ENCODE measurements around the gene SORBS1. TPM values are rescaled to one million over a fixed set of nuclear protein-coding genes. Genes with fewer than 3 reads are reported as not detected.

Gene SORBS1
- total RNA-seq, 1 experiment from 2014 or later, result 4.1 TPM

- POLR2A ChIA-PET (ENCODE audit: unreplicated experiment), result no interaction called here
These were observed 10.2 kb upstream of the SORBS1 start for GRCh38 chr10:95571390-95571789.

GRCh38 chr10:95569368-95569767, 8.2 kb upstream of the SORBS1 start:
- H3K27me3 ChIP-seq (ENCODE audit: low read length), result peaks cover 4% of the 10 kb centered on the region; the same call in 1 of the 2 replicates
- H4K20me1 ChIP-seq (ENCODE audit: low read length), result no peaks in the 10 kb centered on the region
- no peak overlapping the region for H3K4me3 ChIP-seq (ENCODE audit: low read length)
- no peak overlapping the region for H3K4me2 ChIP-seq (ENCODE audit: low read length)
- no peaks in the 10 kb centered on the region for H3K4me1 ChIP-seq (ENCODE audit: insufficient read depth, low read length)
- intact Hi-C loops (cut with micrococcal nuclease), result no loop called here
- BruUV-seq (replicated peaks), result no TSS peak
- H2AFZ ChIP-seq (ENCODE audit: low read length), result no peak overlapping the region
- H3K9me3 ChIP-seq (ENCODE audit: low read length), result no peaks in the 10 kb centered on the region
- no peak overlapping the region for H3K27ac ChIP-seq (ENCODE audit: low read length)
- no peaks in the 10 kb centered on the region for H3F3A ChIP-seq (ENCODE audit: low read length, unreplicated experiment)
- ChIA-PET CTCF (no interaction called here), POLR2A (ENCODE audit: unreplicated experiment) (no interaction called here)
- no peak for TF ChIP-seq CTCF (conservative IDR thresholded peaks at IDR 0.05; ENCODE audit: low read depth, low read length)
- no peak for TF ChIP-seq EZH2phosphoT487 (IDR thresholded peaks at IDR 0.05; ENCODE audit: borderline replicate concordance, low read length)
- no peak for TF ChIP-seq EZH2 (IDR thresholded peaks at IDR 0.05; ENCODE audit: low read length, unreplicated experiment)
- ATAC-seq, result no peak
- H3K9ac ChIP-seq (ENCODE audit: low read length), result no peak overlapping the region
- no peaks in the 10 kb centered on the region for H3K36me3 ChIP-seq (ENCODE audit: low read depth, low read length)
- H3K79me2 ChIP-seq (ENCODE audit: low read length), result no peaks in the 10 kb centered on the region
- H3K9me2 ChIP-seq (replicated peaks; ENCODE audit: low read length), result no peaks in the 10 kb centered on the region
- no peak for DNase-seq

More at GRCh38 chr10:95571390-95571789, 10.2 kb upstream of the SORBS1 start:
- no peak overlapping the region for H2AFZ ChIP-seq (ENCODE audit: low read length)
- DNase-seq (no peak), ATAC-seq (no peak)
- no peak overlapping the region for H3K4me3 ChIP-seq (ENCODE audit: low read length)
- H3K36me3 ChIP-seq (ENCODE audit: low read depth, low read length), result no peaks in the 10 kb centered on the region
- no peaks in the 10 kb centered on the region for H3K4me1 ChIP-seq (ENCODE audit: insufficient read depth, low read length)
- no peaks in the 10 kb centered on the region for H3K79me2 ChIP-seq (ENCODE audit: low read length)
- no peaks in the 10 kb centered on the region for H3K9me2 ChIP-seq (replicated peaks; ENCODE audit: low read length)
- H3K27ac ChIP-seq (ENCODE audit: low read length), result no peak overlapping the region
- no peak overlapping the region for H3K9ac ChIP-seq (ENCODE audit: low read length)
- no peaks in the 10 kb centered on the region for H3F3A ChIP-seq (ENCODE audit: low read length, unreplicated experiment)
- no peaks in the 10 kb centered on the region for H4K20me1 ChIP-seq (ENCODE audit: low read length)
- H3K9me3 ChIP-seq (ENCODE audit: low read length), result no peaks in the 10 kb centered on the region
- H3K27me3 ChIP-seq (ENCODE audit: low read length), result peaks cover 4% of the 10 kb centered on the region; the same call in 1 of the 2 replicates
- BruUV-seq (replicated peaks), result no TSS peak
- H3K4me2 ChIP-seq (ENCODE audit: low read length), result no peak overlapping the region
- TF ChIP-seq EZH2 (IDR thresholded peaks at IDR 0.05; ENCODE audit: low read length, unreplicated experiment), result no peak
- TF ChIP-seq EZH2phosphoT487 (IDR thresholded peaks at IDR 0.05; ENCODE audit: borderline replicate concordance, low read length), result no peak
- no peak for TF ChIP-seq CTCF (conservative IDR thresholded peaks at IDR 0.05; ENCODE audit: low read depth, low read length)
- CTCF ChIA-PET, result no interaction called here
- intact Hi-C loops (cut with micrococcal nuclease), result no loop called here

- Histone ChIP-seq H3K9me2 (replicated peaks; ENCODE audit: low read length) (no peaks in the 10 kb centered on the region), H3K36me3 (ENCODE audit: low read depth, low read length) (no peaks in the 10 kb centered on the region), H3K79me2 (ENCODE audit: low read length) (no peaks in the 10 kb centered on the region), H4K20me1 (ENCODE audit: low read length) (no peaks in the 10 kb centered on the region), H2AFZ (ENCODE audit: low read length) (no peak overlapping the region), H3K4me3 (ENCODE audit: low read length) (no peak overlapping the region), H3K9me3 (ENCODE audit: low read length) (no peaks in the 10 kb centered on the region), H3K4me1 (ENCODE audit: insufficient read depth, low read length) (no peaks in the 10 kb centered on the region), H3K27ac (ENCODE audit: low read length) (no peak overlapping the region), H3K9ac (ENCODE audit: low read length) (no peak overlapping the region), H3F3A (ENCODE audit: low read length, unreplicated experiment) (no peaks in the 10 kb centered on the region), H3K27me3 (ENCODE audit: low read length) (no peaks in the 10 kb centered on the region), H3K4me2 (ENCODE audit: low read length) (no peak overlapping the region)
- ATAC-seq (no peak), DNase-seq (peak; percentile 26)
- intact Hi-C loops (cut with micrococcal nuclease), result no loop called here
- POLR2A ChIA-PET (ENCODE audit: unreplicated experiment), result no interaction called here
- BruUV-seq (replicated peaks), result no TSS peak
- TF ChIP-seq EZH2phosphoT487 (IDR thresholded peaks at IDR 0.05; ENCODE audit: borderline replicate concordance, low read length) (no peak), CTCF (conservative IDR thresholded peaks at IDR 0.05; ENCODE audit: low read depth, low read length) (no peak), EZH2 (IDR thresholded peaks at IDR 0.05; ENCODE audit: low read length, unreplicated experiment) (no peak)
- CTCF ChIA-PET, result no interaction called here
These were observed 6.9 kb upstream of the SORBS1 start for GRCh38 chr10:95567903-95568630.
